Skin epidermis (tissue), 12 donors: ENCODE data around the gene FIGNL2.

ENCODE experiments used
- H3K27ac ChIP-seq, 21 experiments: fragments of 200-600 bp; sonication (generic) in 11 of 21; one replicate each; pipeline ENCODE4 v1.5.0; 2020; ENCODE audit warnings: mild to moderate bottlenecking in 3 of 21, inconsistent platforms in 2 of 21, moderate library complexity in 2 of 21
- H3K4me3 ChIP-seq, 7 experiments: fragments of 200-600 bp; sonication (generic) in 2 of 7; one replicate each; pipeline ENCODE4 v1.5.0; 2020; ENCODE audit warnings: inconsistent platforms in 2 of 7, mild to moderate bottlenecking in 2 of 7, moderate library complexity in 1 of 7

Gene FIGNL2

GRCh38 chr12:51883295-51883694, 34.8 kb upstream of the FIGNL2 start:
- H3K4me3 ChIP-seq: no peak overlapping the region
- H3K27ac ChIP-seq: no peak overlapping the region

GRCh38 chr12:51879102-51879501, 30.6 kb upstream of the FIGNL2 start:
- Histone ChIP-seq H3K27ac (no peak overlapping the region), H3K4me3 (no peak overlapping the region)

- H3K27ac ChIP-seq: no peak overlapping the region
- no peak overlapping the region for H3K4me3 ChIP-seq
These were observed 26.0 kb upstream of the FIGNL2 start for GRCh38 chr12:51874486-51874885.

- H3K4me3 ChIP-seq: no peak overlapping the region
- no peak overlapping the region for H3K27ac ChIP-seq
These were observed 25.5 kb upstream of the FIGNL2 start for GRCh38 chr12:51874000-51874399.

GRCh38 chr12:51873251-51873994, 24.9 kb upstream of the FIGNL2 start:
- no peak overlapping the region for H3K4me3 ChIP-seq
- no peak overlapping the region for H3K27ac ChIP-seq

GRCh38 chr12:51872689-51872981, 24.1 kb upstream of the FIGNL2 start:
- Histone ChIP-seq H3K27ac (no peak overlapping the region), H3K4me3 (no peak overlapping the region)

- Histone ChIP-seq H3K4me3 (no peak overlapping the region), H3K27ac (no peak overlapping the region)
These were observed 23.6 kb upstream of the FIGNL2 start for GRCh38 chr12:51871918-51872688.

- Histone ChIP-seq H3K27ac (no peak overlapping the region), H3K4me3 (no peak overlapping the region)
These were observed 22.6 kb upstream of the FIGNL2 start for GRCh38 chr12:51871126-51871525.

- H3K4me3 ChIP-seq: no peak overlapping the region
- no peak overlapping the region for H3K27ac ChIP-seq
These were observed 22.0 kb upstream of the FIGNL2 start for GRCh38 chr12:51870504-51870903.

GRCh38 chr12:51869931-51870330, 21.4 kb upstream of the FIGNL2 start:
- H3K4me3 ChIP-seq: no peak overlapping the region
- H3K27ac ChIP-seq: no peak overlapping the region

- peak overlapping the region in 4 of 21 experiments; percentile 14 to 60 (median 40) for H3K27ac ChIP-seq
These were observed 21.0 kb upstream of the FIGNL2 start for GRCh38 chr12:51869496-51869865.

GRCh38 chr12:51868821-51869495, 20.4 kb upstream of the FIGNL2 start:
- Histone ChIP-seq H3K4me3 (peak overlapping the region; percentile 16 to 36 (median 27)), H3K27ac (peak overlapping the region in 4 of 21 experiments; percentile 14 to 60 (median 40))

More at GRCh38 chr12:51869496-51869865, 21.0 kb upstream of the FIGNL2 start:
- peak overlapping the region; percentile 16 to 36 (median 27) for H3K4me3 ChIP-seq

GRCh38 chr12:51867796-51868428, 19.4 kb upstream of the FIGNL2 start:
- Histone ChIP-seq H3K27ac (no peak overlapping the region), H3K4me3 (no peak overlapping the region)

- no peak overlapping the region for H3K27ac ChIP-seq
These were observed 18.9 kb upstream of the FIGNL2 start for GRCh38 chr12:51867371-51867770.

GRCh38 chr12:51866762-51867161, 18.2 kb upstream of the FIGNL2 start:
- no peak overlapping the region for H3K27ac ChIP-seq
- H3K4me3 ChIP-seq: no peak overlapping the region

More at GRCh38 chr12:51867371-51867770, 18.9 kb upstream of the FIGNL2 start:
- H3K4me3 ChIP-seq: no peak overlapping the region

GRCh38 chr12:51866324-51866723, 17.8 kb upstream of the FIGNL2 start:
- no peak overlapping the region for H3K4me3 ChIP-seq
- no peak overlapping the region for H3K27ac ChIP-seq

- no peak overlapping the region for H3K27ac ChIP-seq
- H3K4me3 ChIP-seq: no peak overlapping the region
These were observed 17.3 kb upstream of the FIGNL2 start for GRCh38 chr12:51865757-51866270.

- Histone ChIP-seq H3K27ac (no peak overlapping the region), H3K4me3 (peak overlapping the region in 1 of 7 experiments; percentile 1)
These were observed 16.5 kb upstream of the FIGNL2 start for GRCh38 chr12:51864833-51865670.
